Thyroid gland (tissue), 4 donors: ENCODE data around the gene STK10. TPM values are rescaled to one million over a fixed set of nuclear protein-coding genes. Genes with fewer than 3 reads are reported as not detected.

Experiments
- DNase-seq, 2 donors: peaks; one replicate each; pipeline ENCODE4 v3.0.0-alpha.2; 2019
- H3K27ac ChIP-seq, 3 donors: fragments of 200-600 bp; sonication (generic); 1 replicate in 2 of 3; 2 replicates in 1 of 3; pipeline ENCODE4 v1.5.1; 2016 to 2019; ENCODE audit warnings: mild to moderate bottlenecking in 1 of 3, moderate library complexity in 1 of 3
- H3K27me3 ChIP-seq: fragments of 200-600 bp; sonication (generic); one replicate; pipeline ENCODE4 v1.5.1; 2019
- H3K36me3 ChIP-seq, 2 donors: fragments of 200-600 bp; sonication (generic); one replicate each; pipeline ENCODE4 v1.5.1; 2016 to 2019
- H3K4me1 ChIP-seq, 2 donors: fragments of 200-600 bp; sonication (generic); one replicate each; pipeline ENCODE4 v1.5.1; 2017 to 2019
- H3K4me3 ChIP-seq, 3 donors: fragments of 200-600 bp; sonication (generic); replicated peaks in 1 of 3; 1 replicate in 2 of 3; 2 replicates in 1 of 3; pipeline ENCODE4 v1.5.1; 2016; ENCODE audit warnings: mild to moderate bottlenecking in 1 of 3
- H3K9me3 ChIP-seq: fragments of 200-600 bp; sonication (generic); one replicate; pipeline ENCODE4 v1.5.1; 2017
- POLR2A ChIP-seq, 2 donors: fragments of 450-650 bp; IDR thresholded peaks; one replicate each; pipeline ENCODE4 v1.6.1; 2017; ENCODE audit warnings: antibody characterized with exemption in 2 of 2, mild to moderate bottlenecking in 2 of 2, moderate library complexity in 1 of 2
- WGBS, 2 donors: methylation state at CpG; one replicate each; pipeline ENCODE4 v1.1.5; 2017; 5-methylcytosine and 5-hydroxymethylcytosine counted together
- intact Hi-C: fragments of 100-400 bp; cut with DNase I; formaldehyde crosslinking; loops from one replicate; pipeline ENCODE4 v1.15.1; 2023
- total RNA-seq, 4 donors: library from RNA; depleted of rRNA; stranded (reverse); fragments of >200 nt; gene quantifications; one replicate each; pipeline ENCODE4 v1.2.3, GENCODE V29; 2016
- TF ChIP-seq, protein P1 (sequence below), 6 experiments: fragments of 200-600 bp in 3 of 6; fragments of 450-650 bp in 3 of 6; sonication (generic) in 3 of 6; IDR thresholded peaks; one replicate each; pipeline ENCODE4 v1.5.1; 2016 to 2019; ENCODE audit warnings: antibody characterized with exemption in 6 of 6, mild to moderate bottlenecking in 2 of 6, inconsistent platforms in 1 of 6, moderate library complexity in 1 of 6

The STK10 gene
- total RNA-seq, 4 donors from 2014 or later = 5.5 to 11.6 (median 8.6) TPM

DNA sequence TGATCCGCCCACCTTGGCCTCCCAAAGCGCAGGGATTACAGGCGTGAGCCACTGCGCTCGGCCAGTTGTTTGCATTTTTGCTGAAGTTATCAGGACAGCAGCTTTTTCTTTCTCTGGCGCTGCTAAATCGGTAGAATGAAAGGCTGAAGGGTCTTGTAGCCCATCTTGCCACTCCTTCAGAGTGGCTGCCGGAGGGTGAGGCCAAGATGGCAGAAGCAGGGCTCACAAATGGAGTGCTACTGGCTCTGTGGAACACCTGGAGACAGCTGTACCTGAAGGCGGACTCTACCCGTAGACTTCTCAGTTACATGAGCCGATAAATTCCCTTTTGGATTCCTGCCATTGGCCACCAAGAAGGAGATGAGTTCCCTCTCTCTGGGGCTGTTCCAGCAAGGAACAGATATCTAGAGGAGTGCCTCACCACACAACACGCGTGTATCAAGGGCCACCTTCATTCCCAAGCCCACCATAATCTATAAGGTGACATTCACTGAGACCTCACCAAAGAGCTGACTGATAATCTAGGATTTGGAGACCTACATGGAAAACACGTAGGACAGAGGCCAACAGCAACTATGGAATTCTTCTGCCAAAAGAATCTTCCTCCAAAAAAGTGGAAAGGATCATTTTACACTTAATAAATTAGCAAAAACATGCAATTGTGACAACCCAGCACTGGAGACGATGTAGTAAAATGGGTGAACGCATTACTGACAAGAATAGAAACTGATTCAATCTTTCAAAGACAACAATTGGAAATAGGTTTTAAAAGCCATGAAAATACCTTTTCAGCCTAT is 21.8 kb downstream of the STK10 start:
- no peaks in the 10 kb centered on the region for H3K4me1 ChIP-seq
- DNase-seq = no peak
- no peak overlapping the region for H3K4me3 ChIP-seq
- no peaks in the 10 kb centered on the region for H3K27me3 ChIP-seq
- no peaks in the 10 kb centered on the region for H3K9me3 ChIP-seq
- H3K27ac ChIP-seq = no peak overlapping the region
- 82 to 87% methylated on average over 14 to 16 of the region's 16 CpGs for WGBS, 2 donors
- no peaks in the 10 kb centered on the region for H3K36me3 ChIP-seq
- intact Hi-C loops = no loop called here
- TF ChIP-seq POLR2A (IDR thresholded peaks at IDR 0.05) = no peak
- TF ChIP-seq, protein P1, sequence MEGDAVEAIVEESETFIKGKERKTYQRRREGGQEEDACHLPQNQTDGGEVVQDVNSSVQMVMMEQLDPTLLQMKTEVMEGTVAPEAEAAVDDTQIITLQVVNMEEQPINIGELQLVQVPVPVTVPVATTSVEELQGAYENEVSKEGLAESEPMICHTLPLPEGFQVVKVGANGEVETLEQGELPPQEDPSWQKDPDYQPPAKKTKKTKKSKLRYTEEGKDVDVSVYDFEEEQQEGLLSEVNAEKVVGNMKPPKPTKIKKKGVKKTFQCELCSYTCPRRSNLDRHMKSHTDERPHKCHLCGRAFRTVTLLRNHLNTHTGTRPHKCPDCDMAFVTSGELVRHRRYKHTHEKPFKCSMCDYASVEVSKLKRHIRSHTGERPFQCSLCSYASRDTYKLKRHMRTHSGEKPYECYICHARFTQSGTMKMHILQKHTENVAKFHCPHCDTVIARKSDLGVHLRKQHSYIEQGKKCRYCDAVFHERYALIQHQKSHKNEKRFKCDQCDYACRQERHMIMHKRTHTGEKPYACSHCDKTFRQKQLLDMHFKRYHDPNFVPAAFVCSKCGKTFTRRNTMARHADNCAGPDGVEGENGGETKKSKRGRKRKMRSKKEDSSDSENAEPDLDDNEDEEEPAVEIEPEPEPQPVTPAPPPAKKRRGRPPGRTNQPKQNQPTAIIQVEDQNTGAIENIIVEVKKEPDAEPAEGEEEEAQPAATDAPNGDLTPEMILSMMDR (IDR thresholded peaks at IDR 0.05) = no peak

GRCh38 chr5:172165465-172165864 is 22.6 kb downstream of the STK10 start:
- WGBS, 2 donors = 73 to 76% methylated on average over 6 to 7 of the region's 7 CpGs
- intact Hi-C loops = no loop called here
- H3K4me3 ChIP-seq = no peak overlapping the region
- H3K27me3 ChIP-seq = no peaks in the 10 kb centered on the region
- peak in 1 of 2 donors; percentile 23 for DNase-seq
- H3K27ac ChIP-seq = no peak overlapping the region
- no peaks in the 10 kb centered on the region for H3K36me3 ChIP-seq
- H3K4me1 ChIP-seq = no peaks in the 10 kb centered on the region
- no peaks in the 10 kb centered on the region for H3K9me3 ChIP-seq
- TF ChIP-seq, protein P1 (IDR thresholded peaks at IDR 0.05) = no peak
- no peak for TF ChIP-seq POLR2A (IDR thresholded peaks at IDR 0.05)

DNA sequence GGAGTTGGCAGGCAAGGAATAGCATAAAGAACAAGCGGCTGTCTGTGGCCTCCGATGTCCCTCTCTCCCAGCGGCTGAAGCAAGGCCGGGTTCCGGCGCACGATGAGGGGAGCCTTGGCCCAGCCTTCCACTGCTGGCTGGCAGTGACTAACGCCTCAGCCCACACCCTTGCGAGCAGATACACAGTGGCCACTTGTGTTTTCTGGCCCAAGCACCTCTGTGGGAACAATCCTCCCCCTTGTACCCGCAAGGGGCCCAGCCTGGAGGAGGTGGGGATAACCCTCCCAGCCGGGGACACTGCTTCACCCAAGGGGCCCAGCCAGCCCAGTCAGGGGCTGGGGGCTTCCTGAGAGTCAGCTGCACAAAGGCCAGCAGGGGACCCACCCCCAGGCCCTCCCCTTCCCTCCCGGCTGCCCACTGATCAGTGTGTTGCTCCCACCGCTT is 23.2 kb downstream of the STK10 start:
- no peak for TF ChIP-seq POLR2A (IDR thresholded peaks at IDR 0.05)
- TF ChIP-seq, protein P1 (IDR thresholded peaks at IDR 0.05) = no peak
- Histone ChIP-seq H3K9me3 (no peaks in the 10 kb centered on the region), H3K4me3 (no peak overlapping the region), H3K27me3 (no peaks in the 10 kb centered on the region), H3K27ac (no peak overlapping the region), H3K4me1 (no peaks in the 10 kb centered on the region), H3K36me3 (no peaks in the 10 kb centered on the region)
- intact Hi-C loops = no loop called here
- no peak for DNase-seq
- 71 to 86% methylated on average over 5 to 9 of the region's 13 CpGs for WGBS, 2 donors

DNA sequence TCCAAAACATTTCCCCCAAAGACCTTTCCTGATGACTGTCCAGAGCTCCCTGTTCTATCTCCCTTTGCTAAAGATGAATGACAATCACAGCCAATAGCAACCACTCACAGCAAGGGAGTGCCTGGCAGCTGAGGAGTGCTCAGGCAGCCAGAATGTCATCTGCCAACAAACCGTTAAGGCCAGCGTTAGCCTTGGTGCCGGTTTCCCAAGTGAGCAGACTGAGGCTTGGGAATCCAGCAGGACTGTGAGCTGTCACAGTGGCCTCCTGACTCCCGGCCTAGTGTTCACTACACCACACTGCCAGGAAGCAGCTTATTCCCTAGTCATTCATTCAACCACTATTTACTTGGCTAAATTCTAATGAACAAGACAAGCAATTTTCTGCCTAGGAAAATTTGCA is 24.7 kb downstream of the STK10 start:
- H3K4me1 ChIP-seq = no peaks in the 10 kb centered on the region

DNA sequence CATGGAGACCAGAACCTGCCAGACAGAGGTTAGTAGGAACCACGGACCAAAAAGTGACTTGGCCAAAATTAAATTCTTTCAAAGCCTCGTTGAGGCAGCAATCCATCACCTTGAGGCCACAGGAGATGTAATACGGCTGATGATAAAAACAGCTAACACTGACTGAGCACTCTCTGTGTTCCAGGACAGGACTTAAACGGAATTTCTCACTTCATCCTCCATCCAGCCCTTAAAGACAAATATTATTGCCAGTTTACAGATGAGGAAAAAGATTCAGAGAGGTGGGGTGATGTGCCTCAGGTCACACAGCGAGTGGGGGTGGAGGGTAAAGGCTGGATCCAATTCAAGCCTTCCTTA is 25.1 kb downstream of the STK10 start:
- Histone ChIP-seq H3K27me3 (no peaks in the 10 kb centered on the region), H3K27ac (no peak overlapping the region), H3K9me3 (no peaks in the 10 kb centered on the region), H3K4me1 (no peaks in the 10 kb centered on the region), H3K36me3 (no peaks in the 10 kb centered on the region), H3K4me3 (no peak overlapping the region)
- 55 to 74% methylated on average over 5 of the region's 5 CpGs for WGBS, 2 donors
- intact Hi-C loops = no loop called here
- DNase-seq = no peak
- TF ChIP-seq, protein P1 (IDR thresholded peaks at IDR 0.05) = no peak
- no peak for TF ChIP-seq POLR2A (IDR thresholded peaks at IDR 0.05)

More for the DNA sequence above, 24.7 kb downstream of the STK10 start:
- Histone ChIP-seq H3K9me3 (no peaks in the 10 kb centered on the region), H3K27ac (no peak overlapping the region), H3K4me3 (no peak overlapping the region), H3K27me3 (no peaks in the 10 kb centered on the region), H3K36me3 (no peaks in the 10 kb centered on the region)
- 59 to 63% methylated on average over 4 of the region's 4 CpGs for WGBS, 2 donors
- intact Hi-C loops = no loop called here
- TF ChIP-seq, protein P1 (IDR thresholded peaks at IDR 0.05) = no peak
- TF ChIP-seq POLR2A (IDR thresholded peaks at IDR 0.05) = no peak
- no peak for DNase-seq
